Measurements from ENCODE around the gene SHISA7.
"Not testable (repeated sequence)": the region's sequence is repeated elsewhere in the genome, so short reads cannot be mapped to it uniquely, and the experiment has no call there.

Gene SHISA7

DNA sequence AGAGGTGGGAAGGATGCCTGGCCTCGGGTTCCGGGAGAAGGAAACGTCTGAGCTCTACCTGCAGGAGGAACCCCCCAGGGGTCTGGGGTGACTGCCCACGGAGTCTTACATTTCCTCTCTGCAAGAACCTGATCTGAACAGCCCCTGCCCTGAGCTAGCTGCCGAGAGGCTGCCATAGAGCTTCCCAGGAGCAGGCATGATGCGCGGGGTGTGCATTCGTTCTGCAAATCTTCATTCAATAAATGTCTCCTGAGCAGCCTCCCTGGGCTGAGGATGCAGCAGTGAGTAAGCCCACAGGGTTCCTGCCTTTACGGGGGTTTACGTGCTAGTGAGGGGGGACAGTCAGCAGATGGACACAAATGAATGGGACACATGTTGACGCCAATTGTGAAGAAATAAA, 1.5 kb upstream of the SHISA7 start:
- DNase-seq, result no peak

- no peak for DNase-seq
These were observed 852 bp upstream of the SHISA7 start for GRCh38 chr19:55443824-55444480.

DNA sequence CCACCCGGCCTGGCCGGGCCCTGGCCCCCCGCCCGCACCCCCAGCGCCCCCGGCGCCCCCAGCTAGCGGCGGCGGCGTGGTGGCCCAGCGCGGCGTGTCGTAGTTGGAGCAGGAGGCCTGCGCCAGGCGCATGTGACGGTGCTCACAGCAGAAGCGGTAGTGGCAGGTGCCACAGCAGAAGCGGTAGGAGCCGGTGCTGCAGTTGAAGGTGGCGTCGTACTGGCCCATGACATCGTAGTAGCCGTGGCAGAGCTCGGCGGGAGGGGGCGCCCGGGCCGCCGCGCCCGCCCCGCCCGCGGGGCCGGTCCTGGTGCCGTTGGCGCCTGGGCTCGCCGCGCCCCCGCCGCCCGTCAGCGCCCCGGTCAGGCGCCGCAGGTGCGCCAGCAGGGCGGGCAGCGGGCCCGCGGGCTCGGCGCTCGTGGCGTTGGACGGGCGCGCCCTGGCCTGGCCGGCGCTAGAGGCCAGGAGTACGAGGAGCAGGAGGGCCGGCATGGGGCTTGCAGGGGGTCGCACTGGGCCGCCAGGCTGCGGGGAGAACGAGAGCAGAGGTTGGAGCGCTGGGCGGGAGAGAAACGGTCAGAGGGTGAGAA, 633 bp downstream of the SHISA7 start:
- no peak for DNase-seq

- DNase-seq, result no peak
These were observed 1.3 kb downstream of the SHISA7 start for GRCh38 chr19:55441692-55442321.

DNA sequence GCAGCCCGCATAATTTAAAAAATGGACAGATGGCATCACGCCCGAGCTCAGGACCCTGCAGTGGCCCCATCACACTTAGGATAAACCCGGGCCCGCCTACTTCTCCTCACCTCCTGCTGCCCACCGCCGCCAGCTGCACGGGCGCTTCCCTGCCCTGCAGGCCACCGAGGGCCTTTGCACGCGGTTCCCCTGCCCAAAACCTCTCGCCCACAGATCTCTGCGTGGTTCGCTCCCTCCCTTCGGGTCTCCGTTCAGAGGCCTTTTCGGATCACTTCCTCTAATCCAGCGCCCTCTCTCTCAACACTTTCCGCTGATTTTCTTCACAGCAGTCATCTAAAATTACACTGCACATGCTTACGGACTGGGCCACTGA, 1.8 kb downstream of the SHISA7 start:
- no peak for DNase-seq

GRCh38 chr19:55440411-55441105, 2.5 kb downstream of the SHISA7 start:
- DNase-seq, result no peak

DNA sequence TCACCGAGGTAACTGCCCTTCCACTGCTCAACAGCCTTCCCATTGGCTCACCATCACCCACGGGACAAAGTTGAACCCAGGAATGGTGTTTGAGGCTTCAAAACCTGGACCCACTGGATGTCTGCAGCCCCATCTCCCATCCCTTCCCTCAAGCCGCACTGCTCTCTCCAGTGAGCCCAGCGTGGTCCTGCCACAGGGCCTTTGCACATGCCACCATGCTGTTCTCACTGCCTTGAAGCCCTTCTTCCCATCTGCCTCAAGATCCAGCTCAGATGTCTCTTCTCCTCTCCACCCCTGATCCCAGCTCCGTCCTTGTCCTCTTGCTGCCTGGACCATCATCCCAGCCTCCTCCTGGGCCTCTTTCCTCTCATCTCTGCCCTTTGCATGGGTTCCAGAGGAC, 4.0 kb downstream of the SHISA7 start:
- DNase-seq, result no peak

DNA sequence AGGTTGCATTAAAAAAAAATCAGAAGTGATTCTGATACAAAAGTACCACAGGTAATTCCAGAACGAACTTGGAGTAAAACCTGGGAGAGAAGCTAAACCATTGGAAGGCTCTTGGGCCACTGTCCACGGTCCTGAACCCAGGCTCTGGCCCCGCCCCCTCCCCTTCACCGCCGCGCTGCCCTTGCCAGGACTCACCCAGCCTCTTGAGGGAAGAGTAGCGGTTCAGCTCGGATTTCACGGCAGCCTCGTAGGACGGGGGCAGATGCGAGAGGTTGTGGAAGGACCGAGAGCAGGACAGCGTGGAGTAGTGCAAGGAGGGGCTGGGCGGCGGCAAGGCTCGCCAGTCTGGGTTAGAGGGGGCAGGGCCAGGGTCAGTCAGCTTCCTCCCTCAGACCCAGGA, 5.7 kb downstream of the SHISA7 start:
- DNase-seq, result no peak

DNA sequence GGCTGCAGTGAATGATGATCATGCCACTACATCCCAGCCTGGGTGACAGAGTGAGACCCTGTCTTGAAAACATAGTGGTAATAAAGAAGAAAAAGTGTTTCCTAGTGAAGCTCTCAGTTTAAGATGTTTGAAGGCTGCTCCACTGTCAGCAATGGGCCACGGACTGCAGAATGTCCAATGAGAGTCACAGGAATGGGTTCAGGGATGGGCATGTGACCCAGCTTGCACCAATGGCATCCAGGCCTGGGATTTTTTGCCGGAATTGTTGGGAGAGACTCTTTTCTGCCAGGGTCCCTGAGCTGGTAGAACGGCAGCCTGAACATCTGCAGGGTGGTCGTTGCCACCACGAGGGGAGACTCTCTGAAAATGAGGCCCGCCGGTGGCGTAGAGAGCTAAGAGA, 6.3 kb downstream of the SHISA7 start:
- DNase-seq, result no peak

- DNase-seq, result no peak
These were observed 8.1 kb downstream of the SHISA7 start for GRCh38 chr19:55435020-55435419.

DNA sequence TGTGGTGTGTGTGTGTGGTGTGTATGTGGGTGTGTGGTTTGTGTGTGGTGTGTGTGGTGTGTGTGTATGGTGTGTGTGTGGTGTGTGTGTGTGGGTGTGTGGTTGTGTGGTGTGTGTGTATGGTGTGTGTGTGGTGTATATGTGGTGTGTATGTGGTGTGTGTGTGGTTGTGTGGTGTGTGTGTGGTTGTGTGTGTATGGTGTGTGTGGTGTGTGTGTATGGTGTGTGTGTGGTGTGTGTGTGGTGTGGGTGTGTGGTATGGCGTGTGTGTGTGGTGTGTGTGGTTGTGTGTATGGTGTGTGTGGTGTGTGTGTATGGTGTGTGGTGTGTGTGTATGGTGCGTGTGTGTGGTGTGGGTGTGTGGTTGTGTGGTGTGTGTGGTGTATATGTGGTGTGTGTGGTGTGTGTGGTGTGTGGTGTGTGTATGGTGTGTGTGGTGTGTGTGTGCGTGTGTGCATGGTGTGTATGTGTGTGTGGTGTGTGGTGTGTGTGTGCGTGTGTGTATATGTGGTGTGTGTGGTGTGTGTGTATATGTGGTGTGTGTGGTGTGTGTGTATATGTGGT, 8.7 kb downstream of the SHISA7 start:
- DNase-seq, result no peak

- no peak for DNase-seq
These were observed 9.8 kb downstream of the SHISA7 start for GRCh38 chr19:55433292-55433691.

DNA sequence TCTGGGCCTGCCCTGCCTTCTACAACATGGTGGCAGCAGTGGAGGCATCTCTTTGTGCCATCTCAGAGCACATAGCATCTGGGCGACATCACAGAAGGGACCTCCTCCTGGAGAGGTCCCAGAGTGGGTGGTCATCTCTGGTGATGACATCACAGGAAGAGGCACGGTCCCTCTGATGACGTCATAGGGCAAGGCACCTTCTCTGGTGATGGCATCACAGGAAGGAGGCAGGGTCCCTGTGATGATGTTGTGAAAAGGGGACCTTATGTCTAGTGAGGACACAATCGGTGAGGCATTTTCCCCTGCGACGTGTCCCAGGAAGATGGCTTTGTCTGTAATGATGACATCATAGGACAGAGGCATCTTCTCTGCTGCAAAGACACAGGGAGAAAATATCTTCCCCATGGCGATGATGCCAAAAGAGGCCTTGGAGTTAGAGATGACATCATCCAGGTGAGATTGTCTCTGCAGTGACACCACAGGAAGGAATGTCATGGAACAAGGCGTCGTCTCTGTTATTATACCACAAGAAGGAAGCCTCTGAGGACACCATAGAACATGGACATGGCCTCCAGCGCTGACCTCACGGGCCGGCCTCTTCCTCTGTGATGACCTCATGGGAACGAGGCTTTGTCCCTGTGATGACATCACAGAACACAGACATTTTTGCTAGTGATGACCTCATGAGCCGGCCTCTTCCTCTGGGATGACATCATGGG, 10.7 kb downstream of the SHISA7 start:
- DNase-seq, result no peak

DNA sequence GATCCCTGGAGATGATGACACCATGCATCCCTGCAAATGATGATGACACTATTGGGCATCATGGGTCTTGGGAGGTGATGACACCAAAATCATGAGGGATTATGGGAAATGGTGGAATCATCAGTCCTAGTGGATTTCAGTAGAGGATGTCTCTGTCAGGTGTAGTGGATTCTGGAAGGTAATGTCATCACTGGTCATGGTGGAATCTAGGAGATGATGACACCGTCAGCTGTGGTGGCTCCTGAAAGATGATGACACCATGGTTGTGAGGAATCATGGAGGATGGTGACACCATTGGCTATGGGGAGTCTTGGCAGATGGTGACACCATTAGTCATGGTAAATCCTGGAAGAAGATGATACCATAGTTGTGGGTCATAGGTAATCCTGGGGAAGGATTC, 11.9 kb downstream of the SHISA7 start:
- no peak for DNase-seq

- no peak for DNase-seq
These were observed 17.1 kb downstream of the SHISA7 start for GRCh38 chr19:55426042-55426441.

- DNase-seq, result no peak
These were observed 18.6 kb downstream of the SHISA7 start for GRCh38 chr19:55424518-55424917.

- DNase-seq, result no peak
These were observed 19.7 kb downstream of the SHISA7 start for GRCh38 chr19:55423225-55424005.

- DNase-seq, result not testable (repeated sequence)
These were observed 21.8 kb downstream of the SHISA7 start for GRCh38 chr19:55421281-55421680.

GRCh38 chr19:55419624-55420236, 23.4 kb downstream of the SHISA7 start:
- DNase-seq, result no peak

GRCh38 chr19:55419103-55419502, 24.0 kb downstream of the SHISA7 start:
- no peak for DNase-seq

DNA sequence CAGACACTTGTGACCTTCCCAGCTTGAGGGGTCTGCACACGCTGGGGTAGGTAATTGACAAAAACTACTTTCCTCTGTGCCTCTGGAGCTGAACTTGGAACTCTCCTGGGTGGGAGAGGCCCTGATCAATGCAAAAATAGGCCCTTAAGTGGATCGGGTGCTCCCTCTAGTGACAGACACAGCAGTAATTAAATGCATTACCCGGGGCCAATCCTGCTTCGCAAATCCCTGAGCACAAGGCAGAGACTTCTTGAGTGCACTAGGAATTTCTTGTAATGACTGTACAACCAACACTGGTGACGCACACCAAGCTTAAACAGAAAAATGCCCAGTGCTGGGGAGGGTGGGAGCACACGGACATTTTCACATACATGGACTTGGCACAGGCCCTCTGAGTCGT, 24.9 kb downstream of the SHISA7 start:
- DNase-seq, result no peak

DNA sequence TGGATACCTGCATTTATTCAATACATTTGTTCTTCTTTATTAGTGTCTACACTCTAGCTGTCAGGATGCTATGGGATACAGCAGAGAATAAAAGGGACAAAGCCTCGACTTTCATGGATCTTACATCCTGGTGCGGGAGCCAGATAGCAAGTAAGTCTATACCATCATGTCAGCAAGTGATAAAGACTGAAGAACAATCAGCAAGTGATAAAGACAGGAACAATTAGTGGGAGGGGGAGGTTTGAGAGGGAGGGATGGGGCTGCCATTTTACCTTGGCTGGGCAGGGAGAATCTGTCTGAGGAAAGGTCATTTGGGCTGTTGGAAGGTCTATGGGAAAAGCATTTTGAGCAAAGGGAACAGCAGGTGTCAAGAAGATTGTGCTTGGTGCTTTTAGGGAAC, 32.9 kb downstream of the SHISA7 start:
- DNase-seq, result no peak

Data from NCI-H1417 treated with DMSO at 0.1 percent for 48 hours (cell line).